Superior temporal gyrus (tissue), 1 donor: ENCODE measurements around the gene ETV6.

ENCODE experiments used
- DNase-seq: peaks from one replicate; pipeline ENCODE4 v3.0.0-alpha.2; 2016; ENCODE audit errors: extremely low spot score

ETV6 gene

GRCh38 chr12:11776316-11776715, 126.8 kb downstream of the ETV6 start:
- DNase-seq, result no peak

GRCh38 chr12:11777451-11777850, 128.0 kb downstream of the ETV6 start:
- no peak for DNase-seq

- no peak for DNase-seq
Observed at GRCh38 chr12:11777962-11778361, 128.5 kb downstream of the ETV6 start.

GRCh38 chr12:11778713-11779685, 129.5 kb downstream of the ETV6 start:
- no peak for DNase-seq

DNA sequence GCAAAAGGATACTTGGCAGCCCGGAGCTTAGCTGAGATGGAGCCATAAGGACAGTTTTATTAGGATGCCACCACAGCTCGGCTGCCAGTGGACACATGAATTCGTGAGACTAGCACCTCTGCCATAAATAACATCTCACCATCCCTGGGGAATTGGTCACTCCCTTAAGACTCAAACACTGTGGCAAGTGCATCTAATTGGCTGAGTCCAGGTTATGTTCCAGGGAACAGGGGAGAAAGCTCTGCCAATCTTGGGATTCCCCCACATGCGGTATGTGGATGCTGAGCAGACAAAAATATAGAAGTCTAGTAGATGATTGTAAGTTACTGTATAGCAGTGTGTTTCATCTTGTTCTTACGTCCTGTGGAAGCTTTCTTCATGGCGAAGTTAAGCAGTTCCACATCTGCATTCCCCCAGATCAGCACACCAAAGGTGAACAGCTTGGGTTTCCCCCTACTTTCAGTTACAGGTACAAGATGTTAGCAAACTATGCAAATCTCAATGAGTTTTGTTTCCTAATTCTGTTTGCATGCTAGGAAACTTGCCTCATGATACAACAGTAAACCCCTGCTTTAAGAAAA, 131.1 kb downstream of the ETV6 start:
- no peak for DNase-seq

GRCh38 chr12:11782914-11783420, 133.5 kb downstream of the ETV6 start:
- DNase-seq, result no peak

DNA sequence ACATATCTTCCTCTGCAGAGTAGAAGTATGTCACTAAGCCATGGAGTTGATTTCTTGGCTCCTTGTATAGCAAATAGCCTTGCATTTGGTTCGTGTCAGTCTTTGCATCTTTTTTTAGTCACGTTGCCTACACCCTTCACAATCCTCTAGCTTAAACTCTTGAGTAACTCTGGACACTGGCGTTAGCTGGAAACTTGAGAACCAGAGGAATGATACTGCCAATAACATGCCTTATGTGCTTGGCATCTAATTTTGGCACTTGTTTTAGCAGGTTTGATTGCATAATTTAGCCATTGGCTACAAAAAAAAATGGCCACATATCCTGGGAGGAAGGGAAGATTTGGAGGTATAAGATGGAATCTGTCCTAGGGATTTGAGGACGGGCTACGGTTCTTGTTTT, 136.2 kb downstream of the ETV6 start:
- DNase-seq, result peak; percentile 71

DNA sequence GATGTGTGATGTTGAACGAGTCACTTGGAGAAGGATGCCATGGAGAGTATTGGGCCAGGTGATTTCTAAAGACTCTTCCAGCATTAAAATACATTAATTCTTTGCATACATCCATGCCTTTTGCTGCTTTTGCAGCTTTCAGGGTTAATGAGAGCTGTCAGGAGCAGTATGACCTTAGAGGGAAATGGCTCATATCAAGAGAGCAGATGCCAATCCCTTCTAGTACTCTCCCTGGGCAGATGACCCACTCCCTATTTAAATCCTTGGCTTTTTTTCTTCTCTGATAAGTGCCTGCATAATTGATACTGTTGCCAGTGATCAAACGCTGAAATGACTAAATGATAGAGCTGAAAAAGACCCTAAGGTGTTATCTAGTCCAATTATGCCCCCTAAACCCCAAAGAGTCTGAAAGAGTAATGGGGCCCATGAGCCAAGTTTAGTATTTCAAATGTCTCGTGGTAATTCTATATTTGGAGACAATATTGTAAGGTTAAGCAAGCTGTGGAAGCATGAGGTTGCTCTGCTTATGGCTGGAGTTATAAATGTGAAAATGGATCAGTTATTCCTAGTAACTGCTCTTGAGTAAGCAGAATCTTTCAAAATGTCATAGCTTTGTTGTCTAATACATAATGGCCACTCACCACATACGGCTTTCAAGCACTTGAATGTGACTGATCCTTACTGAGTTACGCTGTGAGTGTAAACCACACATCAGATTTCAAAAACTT, 137.3 kb downstream of the ETV6 start:
- DNase-seq, result no peak

DNA sequence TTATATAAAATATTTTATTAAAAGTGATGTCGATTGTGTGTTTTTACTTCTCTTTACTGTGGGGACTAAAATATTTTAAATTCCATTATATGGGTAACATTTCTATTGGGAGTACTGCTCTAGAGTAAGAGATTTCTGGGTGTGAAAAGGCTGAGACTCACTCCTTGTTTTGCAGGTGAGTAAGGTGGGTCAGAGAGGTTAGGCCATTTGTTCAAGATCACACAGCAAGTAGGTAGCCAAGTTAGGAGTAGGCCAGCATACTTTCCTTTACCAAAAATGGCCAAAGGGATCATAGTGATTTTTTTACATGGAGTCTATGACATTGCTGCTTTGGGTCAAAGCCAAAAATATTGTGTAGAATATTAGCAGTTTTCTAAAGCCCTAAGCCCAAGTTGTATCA, 138.0 kb downstream of the ETV6 start:
- DNase-seq, result no peak

DNA sequence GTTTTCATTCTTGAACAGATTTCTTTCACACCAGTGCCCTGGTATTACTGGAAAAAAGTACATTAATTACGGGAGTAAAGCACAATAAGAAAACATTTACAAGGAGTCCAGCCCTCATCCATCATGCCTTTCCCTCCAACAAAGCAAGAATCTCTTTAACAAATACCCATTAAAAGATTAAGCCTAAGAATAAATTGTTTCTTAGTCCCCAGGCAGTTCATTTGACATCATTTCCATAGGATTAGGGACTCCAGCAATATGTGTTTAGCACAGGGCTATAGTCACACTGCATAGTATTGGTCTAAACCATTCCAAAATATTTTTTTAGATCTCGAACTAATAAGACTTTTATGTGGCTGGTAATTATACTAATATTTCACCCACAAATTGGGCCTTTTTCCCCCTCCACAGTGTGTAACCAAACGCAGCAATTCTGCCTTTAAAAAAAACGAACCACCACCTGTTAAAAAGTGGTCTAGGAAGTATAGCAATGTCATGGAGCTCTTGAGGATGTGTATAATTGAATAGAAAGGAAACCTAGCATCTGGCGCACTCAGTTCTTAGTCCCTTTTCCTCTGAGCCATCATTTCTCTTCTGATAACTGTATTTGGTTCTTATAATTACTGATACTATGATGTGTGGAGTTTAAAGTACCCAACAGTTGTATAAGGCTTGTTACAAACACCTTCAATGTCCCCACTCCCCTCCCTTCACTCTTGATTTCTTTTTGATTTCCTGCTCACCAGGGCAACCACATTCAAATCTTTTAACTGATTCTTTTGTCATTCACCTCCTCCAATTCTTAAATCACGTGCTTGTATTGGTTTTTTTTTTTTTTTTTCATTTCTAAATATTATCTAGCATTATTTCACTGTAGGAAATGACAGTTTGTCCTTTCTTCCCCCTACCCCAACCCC, 138.7 kb downstream of the ETV6 start:
- no peak for DNase-seq

DNA sequence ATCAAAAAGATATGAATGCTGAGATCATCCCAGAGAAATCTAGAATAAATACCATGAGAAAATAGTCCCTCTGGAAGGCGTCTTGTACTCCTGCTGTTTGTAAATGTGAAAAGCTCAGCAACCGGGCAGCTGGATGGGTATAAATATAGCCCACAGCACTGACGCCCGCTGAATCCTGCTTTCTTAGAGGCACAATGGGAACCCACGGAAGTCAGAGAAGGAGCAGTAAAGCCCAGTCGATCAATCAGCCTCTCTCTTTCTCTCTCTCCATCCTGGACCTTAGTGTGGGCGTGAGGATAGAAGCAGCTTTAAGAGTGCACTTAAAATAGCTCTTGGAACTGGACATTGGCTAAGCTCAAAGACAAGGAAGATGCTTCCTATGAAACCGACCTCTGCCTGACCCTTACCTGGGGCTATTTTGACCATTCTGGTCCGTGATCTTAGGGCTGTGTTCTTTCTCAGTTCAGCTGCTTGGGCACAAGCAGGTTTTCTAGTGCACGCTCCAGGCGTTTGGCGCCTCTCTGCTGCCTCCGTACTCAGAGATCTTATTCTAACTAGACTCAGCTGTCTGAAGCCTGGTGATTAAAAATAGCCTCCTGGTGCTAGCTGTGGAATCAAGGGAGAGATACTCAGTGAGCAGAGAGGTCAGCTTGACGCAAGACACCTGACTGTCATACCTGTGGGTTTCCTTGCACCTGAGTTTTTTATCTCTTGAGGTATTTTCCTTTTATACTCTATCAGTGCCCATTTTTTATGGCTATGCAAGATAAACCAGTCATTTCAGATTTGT, 144.6 kb downstream of the ETV6 start:
- DNase-seq, result peak; percentile 80

- DNase-seq, result no peak
Observed at GRCh38 chr12:11794751-11795150, 145.3 kb downstream of the ETV6 start.

GRCh38 chr12:11795192-11795912, 145.9 kb downstream of the ETV6 start:
- no peak for DNase-seq

- DNase-seq, result no peak
Observed at GRCh38 chr12:11795913-11796459, 146.5 kb downstream of the ETV6 start.

DNA sequence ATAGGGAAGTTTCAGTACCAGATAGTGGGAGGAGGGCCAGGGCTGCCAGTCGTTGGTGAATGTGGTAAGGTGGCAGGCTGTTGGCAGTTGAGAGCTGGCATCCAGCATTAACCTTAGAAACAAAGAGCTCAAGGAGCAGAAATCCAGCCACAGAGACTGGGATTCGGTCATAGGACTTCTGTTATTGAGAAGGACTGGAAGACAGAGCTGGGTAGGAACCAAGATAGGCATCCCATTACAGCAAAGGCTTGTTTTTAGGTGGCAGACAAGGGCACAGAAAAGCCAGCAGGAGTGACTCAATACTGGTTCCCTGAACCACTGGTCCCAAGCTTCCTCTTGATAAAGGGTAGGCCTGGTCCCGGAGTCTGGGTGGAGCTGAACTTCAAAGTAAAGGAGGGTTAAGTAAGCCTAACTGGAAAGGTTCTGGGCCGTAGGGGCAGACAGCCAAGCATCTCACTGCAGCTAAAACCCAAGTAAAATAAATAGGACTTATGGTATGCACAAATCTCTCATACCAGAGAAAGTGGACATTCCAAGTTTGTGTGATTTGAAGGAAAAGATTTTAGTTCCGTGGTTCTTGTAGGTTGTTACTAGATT, 147.9 kb downstream of the ETV6 start:
- no peak for DNase-seq

DNA sequence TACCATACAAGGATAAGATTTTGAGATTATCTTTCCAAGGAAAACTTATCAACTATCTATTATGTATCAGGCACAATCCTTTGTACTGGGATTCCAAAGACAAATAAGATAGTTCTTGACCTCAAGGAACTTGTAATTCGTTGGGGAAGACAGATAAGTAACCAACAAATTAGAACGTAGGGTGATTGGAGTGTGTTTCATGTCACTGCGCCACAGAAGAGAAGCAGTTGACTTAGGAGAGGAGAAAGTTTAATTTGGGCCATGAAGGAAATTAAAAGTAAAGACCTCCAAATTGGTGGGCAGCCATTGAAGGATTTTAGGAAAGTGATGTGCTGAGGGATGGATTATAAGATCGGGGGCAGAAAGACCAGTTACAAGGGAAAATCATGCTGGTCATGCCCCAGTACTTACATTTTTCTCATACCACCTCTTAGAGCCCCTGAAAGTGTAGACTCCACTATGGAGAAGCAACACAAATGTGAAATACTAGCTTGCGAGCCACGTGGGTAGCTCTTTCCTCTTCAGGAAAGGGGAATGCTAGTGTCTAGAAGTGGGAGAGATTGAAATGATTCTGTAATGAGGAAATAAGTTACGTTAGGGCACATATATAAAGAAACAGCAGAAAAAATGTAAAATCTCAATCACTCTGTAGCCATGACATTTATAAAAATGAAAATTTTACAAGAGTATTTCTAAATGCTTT, 148.7 kb downstream of the ETV6 start:
- no peak for DNase-seq

DNA sequence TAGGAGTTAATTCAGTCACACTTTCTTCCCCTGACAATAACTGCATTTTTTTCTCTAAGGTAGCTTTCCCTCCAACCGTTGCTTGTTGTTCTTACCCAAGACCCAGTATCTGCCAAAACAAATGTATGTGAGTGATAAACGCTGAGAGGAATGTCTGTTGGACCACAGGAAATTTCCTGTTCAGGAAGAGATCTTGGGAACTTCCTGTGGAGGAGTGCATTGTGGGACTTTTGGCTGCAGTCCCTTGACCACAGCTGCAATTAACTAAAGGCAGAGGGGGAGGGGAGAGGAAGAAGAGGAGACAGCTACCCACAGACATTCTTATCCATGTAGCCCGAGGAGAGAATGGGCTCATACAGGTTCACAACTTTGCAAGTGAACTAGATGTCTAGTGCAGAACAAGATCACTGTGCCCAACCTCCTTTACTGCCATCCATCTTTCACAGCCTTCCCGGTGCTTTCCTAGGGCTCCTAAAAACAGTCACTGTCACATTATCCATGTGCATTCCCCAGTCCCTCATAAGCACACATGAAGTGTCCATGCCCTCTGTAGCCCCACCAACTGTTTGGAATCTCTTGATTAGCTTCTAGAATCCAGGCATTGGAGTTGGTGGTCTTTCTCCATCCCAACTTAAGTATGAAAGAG, 149.5 kb downstream of the ETV6 start:
- no peak for DNase-seq

- no peak for DNase-seq
Observed at GRCh38 chr12:11799502-11799873, 150.0 kb downstream of the ETV6 start.
